ENCODE results near the gene FPR3. TPM values are rescaled to one million over a fixed set of nuclear protein-coding genes. Genes with fewer than 3 reads are reported as not detected.
"Not testable (repeated sequence)": the region's sequence is repeated elsewhere in the genome, so short reads cannot be mapped to it uniquely, and the experiment has no call there.

Gene FPR3
- total RNA-seq, 1 donor from 2014 or later = 7.2 TPM

DNA sequence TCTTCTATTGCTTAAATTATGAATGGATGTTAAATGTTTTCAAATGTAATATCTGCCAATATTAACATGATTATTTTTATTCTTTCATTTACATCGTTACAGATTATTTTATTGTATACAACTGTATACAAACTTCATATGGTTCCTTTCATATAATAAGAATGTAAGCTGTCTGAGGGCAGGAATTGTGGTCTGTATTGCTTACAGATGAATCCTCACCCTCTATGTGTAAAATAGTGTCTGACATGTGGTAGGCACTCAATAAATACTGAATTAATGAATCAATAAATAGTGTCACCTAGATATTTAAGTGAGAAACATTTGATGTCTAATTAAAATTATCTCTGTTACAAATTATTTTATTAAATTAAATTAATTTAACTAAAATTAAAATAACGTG, 7.8 kb downstream of the FPR3 start:
- DNase-seq (ENCODE audit: missing footprints) (no peak), ATAC-seq (no peak)
- intact Hi-C loops (cut with DNase I) = loop anchor here (5.0 kb wide), 1 partner anchor 100 kb away; no protein-coding TSS in a partner anchor

DNA sequence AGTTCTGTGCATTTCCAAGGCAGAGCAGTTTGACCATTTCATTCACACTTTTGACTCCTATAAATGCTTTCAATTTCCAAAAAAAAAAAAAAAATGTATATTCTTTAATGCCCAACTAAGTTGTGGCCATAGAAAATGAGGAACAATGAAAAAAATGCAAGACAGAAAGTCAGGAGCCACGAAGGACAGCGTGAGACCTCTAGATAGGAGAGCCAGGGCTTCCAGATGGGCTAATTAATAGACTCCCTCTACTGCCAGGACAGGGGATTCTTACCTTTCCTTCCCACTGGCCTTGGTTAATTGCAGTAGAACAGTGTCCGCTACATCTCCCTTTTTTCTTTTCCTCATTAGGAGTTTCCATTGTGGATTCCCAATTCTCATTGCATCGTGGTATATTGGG, 8.6 kb downstream of the FPR3 start:
- intact Hi-C loops (cut with DNase I) = loop anchor here (5.0 kb wide), 1 partner anchor 101 kb away; no protein-coding TSS in a partner anchor
- no peak for DNase-seq (ENCODE audit: missing footprints)

DNA sequence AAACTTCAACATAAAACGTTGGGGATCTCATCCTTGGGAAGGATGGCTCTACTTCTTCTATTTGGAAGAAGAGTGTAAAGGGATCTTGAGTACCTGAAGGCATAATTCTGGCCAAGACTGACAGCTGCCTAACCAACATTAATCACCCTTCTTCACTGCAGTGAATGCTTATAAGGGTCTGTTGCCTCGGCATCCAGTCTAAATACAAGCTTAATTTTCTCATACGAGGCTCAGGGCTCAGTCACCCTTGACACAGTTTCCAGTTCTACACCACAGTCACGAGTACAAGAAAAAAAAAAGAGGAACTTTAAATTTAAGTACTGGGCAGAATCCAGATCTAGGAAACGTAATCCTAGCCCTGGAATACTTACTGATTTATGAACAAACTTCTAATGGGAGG, 9.0 kb downstream of the FPR3 start:
- ATAC-seq (no peak), DNase-seq (ENCODE audit: missing footprints) (no peak)
- intact Hi-C loops (cut with DNase I) = loop anchor here (5.0 kb wide), 1 partner anchor 102 kb away; no protein-coding TSS in a partner anchor

More for the DNA sequence above, 8.6 kb downstream of the FPR3 start:
- ATAC-seq = no peak

DNA sequence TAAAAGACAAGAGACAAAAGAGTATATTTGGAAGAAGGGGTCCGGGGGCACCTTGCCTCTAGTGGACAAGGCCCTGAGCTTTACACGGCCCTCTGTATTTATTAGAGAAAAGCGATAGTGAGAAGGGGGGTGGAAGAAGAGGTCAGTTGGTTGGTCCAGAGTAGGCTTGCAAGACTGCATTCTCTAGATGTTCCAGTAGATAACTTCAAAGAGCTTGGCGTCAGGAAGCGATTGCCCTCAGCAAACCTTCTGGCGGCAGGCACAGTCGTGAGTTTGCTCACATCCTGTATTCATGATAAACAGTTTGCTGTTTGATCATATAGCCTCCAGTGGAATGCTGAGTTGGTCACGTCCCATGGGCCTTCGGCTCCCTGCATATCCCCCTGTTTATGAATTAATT, 9.8 kb downstream of the FPR3 start:
- intact Hi-C loops (cut with DNase I) = loop anchor here (5.0 kb wide), 1 partner anchor 102 kb away; no protein-coding TSS in a partner anchor
- not testable (repeated sequence) for DNase-seq (ENCODE audit: missing footprints); ATAC-seq

DNA sequence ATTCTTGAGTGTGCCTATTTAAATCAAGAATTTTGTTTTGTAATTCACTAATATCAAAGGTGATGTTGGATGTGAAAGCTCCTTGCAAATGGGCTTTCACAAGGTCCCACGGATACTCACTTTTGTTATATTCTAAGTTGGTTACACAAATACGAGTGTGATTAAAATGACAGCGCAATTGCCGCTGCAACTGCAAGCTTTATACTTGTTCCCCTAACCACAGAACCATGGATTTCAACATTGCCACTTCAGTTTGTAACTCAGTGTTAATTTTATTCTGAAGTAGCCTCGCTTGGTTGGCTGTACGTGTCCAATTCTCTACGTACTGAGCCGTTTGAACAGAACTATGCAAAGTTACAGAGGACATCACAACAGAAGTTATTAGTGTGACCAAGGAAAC, 10.4 kb downstream of the FPR3 start:
- intact Hi-C loops (cut with DNase I); DNase-seq (ENCODE audit: missing footprints); ATAC-seq: not testable (repeated sequence)

DNA sequence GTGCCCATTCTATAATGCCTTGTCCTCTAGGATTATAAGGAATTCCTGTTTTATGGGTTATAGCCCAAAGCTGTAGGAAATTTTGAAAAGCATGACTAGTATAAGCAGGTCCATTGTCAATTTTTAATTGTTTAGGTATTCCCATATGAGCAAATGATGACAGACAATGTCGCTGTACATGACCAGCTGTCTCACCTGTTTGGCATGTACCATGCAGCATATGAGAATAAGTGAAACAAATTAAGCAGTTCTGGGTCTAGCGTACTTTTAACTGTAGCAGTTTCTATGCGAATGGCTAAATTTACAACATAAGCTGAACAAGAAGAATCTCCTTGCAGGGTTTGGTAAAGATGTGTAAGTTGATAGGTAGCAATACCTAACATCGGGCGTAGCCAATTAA, 11.6 kb downstream of the FPR3 start:
- ATAC-seq; intact Hi-C loops (cut with DNase I); DNase-seq (ENCODE audit: missing footprints): not testable (repeated sequence)

DNA sequence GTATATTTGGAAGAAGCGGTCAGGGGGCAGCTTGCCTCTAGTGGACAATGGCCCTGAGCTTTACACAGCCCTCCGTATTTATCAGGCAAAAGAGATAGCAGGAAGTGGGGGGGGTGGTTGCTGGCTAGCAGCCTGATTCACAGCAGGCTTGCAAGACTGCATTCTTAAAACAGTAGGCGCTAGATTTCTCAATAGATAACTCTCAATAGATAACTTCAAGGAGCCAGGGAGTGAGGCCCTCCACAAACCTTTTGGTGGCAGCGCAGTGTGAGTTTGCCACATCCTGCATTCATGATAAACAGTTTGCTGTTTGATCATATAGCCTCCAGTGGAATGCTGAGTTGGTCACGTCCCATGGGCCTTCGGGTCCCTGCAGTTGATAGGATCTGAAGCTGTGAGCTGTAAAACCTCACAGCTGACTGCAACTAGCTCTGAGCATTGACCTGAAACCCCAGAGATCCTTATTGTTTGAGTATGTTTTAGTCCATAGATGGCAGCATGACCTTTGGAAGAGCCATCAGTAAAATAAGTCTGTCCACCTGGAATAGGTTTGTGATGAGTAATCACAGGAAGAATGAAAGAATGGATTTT, 12.2 kb downstream of the FPR3 start:
- ATAC-seq (no peak), DNase-seq (ENCODE audit: missing footprints) (no peak)
- intact Hi-C loops (cut with DNase I) = no loop called here

DNA sequence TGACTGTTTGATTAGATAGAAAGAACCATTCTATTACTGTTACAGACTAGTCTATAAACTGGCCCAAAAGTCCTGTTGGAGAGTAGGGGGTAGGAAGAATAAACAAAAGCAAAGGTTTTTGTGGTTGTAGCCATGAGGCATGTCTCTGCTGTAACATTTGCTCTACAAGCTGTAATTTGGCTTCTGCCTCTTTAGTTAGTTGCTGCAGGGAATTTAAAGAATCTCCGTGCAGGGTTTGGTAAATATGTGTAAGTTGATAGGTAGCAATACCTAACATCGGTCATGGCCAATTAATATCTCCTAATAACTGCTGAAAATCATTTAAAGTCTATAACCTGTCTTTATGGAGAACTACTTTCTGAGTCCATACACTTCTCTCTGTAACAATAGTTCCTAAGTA, 13.0 kb downstream of the FPR3 start:
- DNase-seq (ENCODE audit: missing footprints) = no peak
- no peak for ATAC-seq
- intact Hi-C loops (cut with DNase I) = no loop called here

DNA sequence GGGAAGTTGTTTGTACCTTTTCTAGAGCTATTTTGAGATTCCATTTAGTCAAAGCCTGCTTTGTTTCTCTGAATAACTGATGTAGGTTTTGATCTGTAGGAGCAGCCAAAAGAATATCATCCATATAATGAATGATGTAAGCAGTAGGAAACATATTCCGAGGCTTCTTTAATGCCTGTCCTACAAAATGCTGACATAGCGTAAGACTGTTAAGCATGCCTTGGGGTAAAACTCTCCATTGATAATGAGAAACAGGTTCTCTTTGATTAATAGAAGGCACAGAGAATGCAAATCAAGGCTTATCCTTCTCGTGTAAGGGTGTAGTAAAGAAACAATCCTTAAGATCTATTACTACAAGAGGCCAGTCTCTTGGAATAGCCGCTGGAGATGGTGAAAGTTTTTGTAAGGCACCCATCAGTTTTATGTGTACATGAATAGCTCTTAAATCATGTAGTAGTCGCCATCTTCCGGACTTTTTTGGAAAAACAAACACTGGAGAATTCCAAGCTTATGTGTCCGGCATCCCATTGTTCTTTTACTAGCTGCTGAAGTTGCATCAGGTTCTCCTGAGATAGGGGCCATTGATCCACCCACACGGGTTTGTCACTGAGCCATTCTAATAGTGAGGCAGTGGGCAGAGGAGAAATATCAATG, 13.5 kb downstream of the FPR3 start:
- DNase-seq (ENCODE audit: missing footprints) (no peak), ATAC-seq (no peak)

DNA sequence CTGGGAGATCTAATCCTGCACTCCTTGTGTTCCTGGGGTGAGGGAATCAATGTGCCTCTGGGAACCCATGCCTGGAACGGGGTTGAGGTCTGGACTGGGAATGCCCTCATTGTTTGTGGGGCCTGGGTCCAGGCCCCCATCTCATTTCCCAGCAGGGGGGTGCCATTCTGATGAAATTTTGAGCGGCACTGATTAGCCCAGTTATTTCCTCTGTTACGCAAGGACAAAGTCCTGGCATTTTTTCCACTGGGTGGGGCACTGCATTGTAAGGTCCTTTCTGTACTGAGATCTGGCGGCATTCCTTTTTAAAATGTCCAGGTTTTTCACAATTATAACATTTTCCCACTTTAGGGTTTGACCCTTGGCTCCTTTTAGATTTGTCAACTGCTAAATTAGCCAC, 14.8 kb downstream of the FPR3 start:
- no peak for ATAC-seq
- intact Hi-C loops (cut with DNase I) = loop anchor here (5.0 kb wide), 1 partner anchor 32 kb away; no protein-coding TSS in a partner anchor

More for the DNA sequence above, 13.5 kb downstream of the FPR3 start:
- intact Hi-C loops (cut with DNase I) = no loop called here

DNA sequence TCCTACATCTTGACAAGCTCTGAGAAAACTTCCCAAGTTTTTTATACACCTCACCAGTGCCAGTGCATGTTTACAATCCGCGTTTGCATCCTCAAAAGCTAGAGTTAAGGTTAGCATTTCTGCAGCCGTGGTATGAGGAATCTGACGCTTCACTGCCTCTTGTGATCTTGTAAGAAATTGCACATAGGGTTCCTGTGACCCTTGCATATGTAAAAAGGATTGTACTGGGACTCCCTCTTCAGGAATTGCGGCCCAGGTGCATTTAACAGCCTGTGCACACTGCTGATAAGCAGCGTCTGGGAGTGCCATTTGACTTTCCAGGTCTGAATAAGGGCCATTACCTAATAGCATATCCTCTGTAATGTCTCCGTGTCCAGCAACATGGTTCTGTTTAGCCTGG, 15.3 kb downstream of the FPR3 start:
- DNase-seq (ENCODE audit: missing footprints) (no peak), ATAC-seq (no peak)
- intact Hi-C loops (cut with DNase I) = loop anchor here (5.0 kb wide), 1 partner anchor 33 kb away; no protein-coding TSS in a partner anchor

More for the DNA sequence above, 14.8 kb downstream of the FPR3 start:
- no peak for DNase-seq (ENCODE audit: missing footprints)

DNA sequence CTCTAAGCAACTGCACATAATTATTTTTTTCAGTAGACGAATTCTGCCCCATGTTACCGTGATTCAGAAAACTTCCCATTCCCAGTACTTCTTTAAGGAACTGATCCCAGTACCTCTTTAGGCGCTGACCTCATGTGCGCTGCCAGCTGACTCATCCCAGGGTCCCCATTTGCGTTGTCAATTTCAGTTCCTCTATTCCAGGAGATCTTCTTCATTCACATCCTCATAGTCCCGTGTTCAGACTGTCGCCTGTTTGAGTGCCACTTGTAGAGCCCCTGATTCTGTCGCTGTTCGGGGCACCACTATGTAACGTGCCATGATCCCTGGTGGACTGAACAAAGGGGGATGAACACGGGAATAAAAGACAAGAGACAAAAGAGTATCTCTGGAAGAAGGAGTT, 16.4 kb downstream of the FPR3 start:
- DNase-seq (ENCODE audit: missing footprints) (no peak), ATAC-seq (peak; percentile 68)
- intact Hi-C loops (cut with DNase I) = loop anchor here (5.0 kb wide), 1 partner anchor 34 kb away; no protein-coding TSS in a partner anchor

DNA sequence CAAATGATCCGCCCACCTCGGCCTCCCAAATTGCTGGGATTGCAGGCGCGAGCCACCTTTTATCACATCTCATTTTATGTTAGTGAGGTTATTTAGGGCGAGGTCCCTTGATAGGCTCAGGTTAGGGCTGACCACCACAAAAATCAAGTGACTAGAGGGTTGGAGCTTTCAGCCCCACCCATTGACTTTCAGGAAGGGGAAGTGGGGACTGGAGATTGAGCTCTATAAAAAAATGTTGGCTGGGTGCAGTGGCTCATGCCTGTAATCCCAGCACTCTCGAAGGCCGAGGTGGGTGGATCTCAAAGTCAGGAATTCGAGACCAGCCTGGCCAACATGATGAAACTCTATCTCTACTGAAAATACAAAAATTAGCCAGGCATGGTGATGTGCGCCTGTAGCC, 20.1 kb downstream of the FPR3 start:
- no peak for ATAC-seq
- DNase-seq (ENCODE audit: missing footprints) = no peak
- intact Hi-C loops (cut with DNase I) = no loop called here

DNA sequence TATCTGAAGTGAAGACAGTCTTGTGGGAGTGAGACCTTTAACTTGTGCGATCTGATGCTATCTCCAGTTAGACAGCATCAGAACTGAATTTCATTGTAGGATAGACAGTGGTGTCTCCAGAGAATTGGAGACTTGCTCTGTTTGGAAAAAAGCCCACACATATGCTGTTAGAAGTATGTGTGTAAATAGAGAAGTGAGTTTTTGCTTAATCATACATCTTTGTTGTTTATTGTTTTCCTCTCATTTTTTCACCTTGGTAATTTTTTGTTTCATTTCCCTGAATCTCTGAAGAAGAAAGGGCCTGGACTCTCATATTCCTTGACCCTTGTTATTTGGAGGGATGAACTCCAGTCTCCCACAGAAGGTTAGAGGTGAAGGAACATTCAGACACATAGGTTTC, 21.8 kb downstream of the FPR3 start:
- intact Hi-C loops (cut with DNase I) = no loop called here
- DNase-seq (ENCODE audit: missing footprints) = no peak
- ATAC-seq = no peak

DNA sequence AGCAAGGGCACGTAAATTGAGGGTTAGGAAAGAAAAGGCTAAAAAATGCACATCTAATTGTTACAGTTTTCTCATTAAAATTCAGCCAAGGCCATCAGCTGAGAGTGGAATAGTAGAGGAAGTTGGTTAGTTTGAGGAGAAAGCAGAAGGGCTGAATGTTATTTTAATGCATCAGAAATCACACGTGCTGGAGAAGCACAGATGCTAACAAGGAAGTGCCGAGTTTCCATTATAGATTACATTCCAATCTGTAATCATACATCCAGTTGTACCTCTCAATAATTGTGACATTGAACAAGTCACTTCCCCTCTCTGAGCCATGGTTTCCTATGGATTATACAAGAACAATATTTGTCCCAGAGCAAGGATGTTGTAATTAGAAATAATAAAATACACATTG, 25.1 kb downstream of the FPR3 start:
- no peak for DNase-seq (ENCODE audit: missing footprints)
- no peak for ATAC-seq
- intact Hi-C loops (cut with DNase I) = no loop called here

DNA sequence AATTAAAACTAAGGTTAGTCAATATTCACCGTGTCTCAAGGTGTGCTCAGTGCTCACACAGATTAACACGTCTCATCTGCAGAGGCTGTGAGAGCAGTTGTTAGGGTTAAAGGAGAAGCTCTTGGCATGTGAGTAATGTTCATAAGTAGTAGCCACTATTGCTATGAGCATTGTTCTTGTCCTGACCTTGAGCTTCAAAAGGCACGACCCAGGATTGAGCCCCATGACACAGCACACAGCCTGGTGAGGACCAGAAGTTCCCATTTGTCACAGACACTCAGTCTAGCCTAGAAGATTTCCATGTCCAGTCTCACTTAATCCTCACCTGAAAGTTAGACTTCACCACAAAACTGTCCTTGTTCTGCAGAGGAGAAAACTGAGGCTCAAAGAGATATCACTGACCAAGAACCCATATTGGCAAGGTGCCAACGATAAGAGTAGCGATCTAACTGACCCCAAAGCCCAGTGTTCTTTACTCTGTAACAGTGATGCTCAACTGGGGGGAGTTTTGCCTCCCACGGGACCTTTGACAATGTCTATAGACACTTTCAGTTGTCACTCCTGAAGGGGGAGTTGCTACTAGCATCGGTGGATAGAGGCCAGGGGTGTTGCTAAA, 26.0 kb downstream of the FPR3 start:
- intact Hi-C loops (cut with DNase I) = no loop called here
- no peak for ATAC-seq

DNA sequence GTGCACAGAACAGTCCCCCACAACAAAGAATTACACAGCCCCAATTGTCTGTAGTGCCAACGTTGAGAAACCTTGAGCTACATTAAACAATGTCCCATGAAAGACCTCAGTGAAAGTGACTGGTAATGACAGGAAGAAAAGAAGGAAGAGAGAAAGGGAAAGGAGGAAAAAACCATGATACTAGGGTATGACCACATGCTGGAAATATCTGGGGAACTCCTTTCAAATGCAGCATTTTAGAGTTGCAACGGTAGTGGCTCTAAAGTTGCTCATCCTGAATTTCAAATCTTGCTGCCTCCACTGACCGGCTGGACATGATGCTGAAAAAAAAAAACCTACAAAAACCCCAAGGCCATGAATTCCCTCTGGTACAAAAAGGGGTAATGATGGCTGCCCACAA, 26.5 kb downstream of the FPR3 start:
- ATAC-seq (no peak), DNase-seq (ENCODE audit: missing footprints) (no peak)
- intact Hi-C loops (cut with DNase I) = no loop called here

More for the DNA sequence above, 26.0 kb downstream of the FPR3 start:
- no peak for DNase-seq (ENCODE audit: missing footprints)

DNA sequence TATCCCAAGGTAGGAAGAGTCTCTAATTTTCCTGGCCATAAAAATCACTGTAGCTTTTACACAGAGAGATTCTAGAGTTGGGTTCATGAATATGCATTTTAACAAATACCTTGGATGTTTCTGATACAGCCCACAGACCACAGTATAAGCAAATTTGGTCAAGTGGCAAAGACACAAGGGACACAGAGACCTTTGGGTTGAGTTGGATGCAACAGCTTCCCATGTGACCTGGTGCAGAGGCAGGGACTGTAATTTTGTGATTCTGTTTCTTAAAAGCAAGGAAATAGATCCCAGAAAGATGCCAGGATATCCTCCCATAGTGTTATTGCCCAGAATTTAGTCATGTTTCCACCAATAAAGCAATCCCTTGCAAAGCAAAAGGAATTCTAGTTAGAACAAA, 27.0 kb downstream of the FPR3 start:
- ATAC-seq = no peak
- no peak for DNase-seq (ENCODE audit: missing footprints)
- intact Hi-C loops (cut with DNase I) = no loop called here

DNA sequence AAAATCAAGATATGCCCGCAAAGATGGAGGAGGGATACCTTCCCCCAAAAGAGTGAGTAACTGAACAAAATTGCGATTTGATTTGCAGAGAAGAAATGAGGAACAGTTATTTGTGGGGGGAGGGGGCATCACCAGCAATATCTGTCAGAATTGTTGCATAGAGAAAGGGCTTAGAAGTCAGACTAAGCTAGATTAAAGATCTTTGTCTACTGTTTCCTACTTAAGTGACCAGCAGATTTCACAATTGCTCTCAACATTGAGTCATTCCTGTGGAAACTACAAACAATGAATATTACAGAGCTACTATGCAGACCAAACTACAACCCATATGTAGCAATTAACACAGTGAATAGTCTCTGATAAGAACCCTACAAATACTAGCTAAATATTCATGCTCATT, 27.4 kb downstream of the FPR3 start:
- intact Hi-C loops (cut with DNase I) = no loop called here
- DNase-seq (ENCODE audit: missing footprints) = no peak
- no peak for ATAC-seq

DNA sequence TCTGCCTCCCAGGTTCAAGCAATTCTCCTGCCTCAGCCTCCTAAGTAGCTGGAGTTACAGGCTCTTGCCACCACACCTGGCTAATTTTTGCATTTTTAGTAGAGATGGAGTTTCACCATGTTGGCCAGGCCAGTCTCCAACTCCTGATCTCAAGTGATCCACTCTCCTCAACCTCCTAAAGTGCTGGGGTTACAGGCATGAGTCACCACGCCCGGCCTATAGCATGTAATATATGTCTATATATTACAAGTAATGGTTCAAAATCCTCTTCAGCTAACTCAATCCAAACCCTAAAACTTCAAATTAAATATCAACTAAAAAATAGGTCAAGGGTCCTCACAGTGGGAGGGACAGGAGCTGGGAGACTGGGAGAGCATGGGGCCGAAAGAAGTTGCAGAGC, 28.0 kb downstream of the FPR3 start:
- intact Hi-C loops (cut with DNase I) = no loop called here
- ATAC-seq = no peak
- no peak for DNase-seq (ENCODE audit: missing footprints)
